HG03135 (cell line): ENCODE data around the gene GET4.
A peak's percentile ranks its signal among the peaks of the same experiment; 100 is the strongest.
"Not testable (repeated sequence)": the region's sequence is repeated elsewhere in the genome, so short reads cannot be mapped to it uniquely, and the experiment has no call there.

ENCODE experiments used
- ATAC-seq: cut with Tn5 transposase; IDR thresholded peaks from one replicate; pipeline ENCODE4 v1.9.1; 2021; ENCODE audit warnings: mild to moderate bottlenecking, moderate library complexity; ENCODE audit not compliant: unreplicated experiment

GET4 gene

GRCh38 chr7:911791-912480 lies 35.6 kb downstream of the GET4 start:
- no peak for ATAC-seq

- ATAC-seq, result no peak
Observed at GRCh38 chr7:913736-914520, 37.6 kb downstream of the GET4 start.

GRCh38 chr7:914521-915194 lies 38.3 kb downstream of the GET4 start:
- ATAC-seq, result no peak

GRCh38 chr7:915291-916218 lies 39.2 kb downstream of the GET4 start:
- ATAC-seq, result no peak

- no peak for ATAC-seq
Observed at GRCh38 chr7:916291-916941, 40.1 kb downstream of the GET4 start.

- ATAC-seq, result no peak
Observed at GRCh38 chr7:917255-918117, 41.1 kb downstream of the GET4 start.

- ATAC-seq, result no peak
Observed at GRCh38 chr7:918118-918425, 41.7 kb downstream of the GET4 start.

- no peak for ATAC-seq
Observed at GRCh38 chr7:918441-919113, 42.2 kb downstream of the GET4 start.

- ATAC-seq, result no peak
Observed at GRCh38 chr7:919114-919442, 42.7 kb downstream of the GET4 start.

- no peak for ATAC-seq
Observed at GRCh38 chr7:919924-920341, 43.6 kb downstream of the GET4 start.

- no peak for ATAC-seq
Observed at GRCh38 chr7:920351-921070, 44.2 kb downstream of the GET4 start.

GRCh38 chr7:921071-921461 lies 44.7 kb downstream of the GET4 start:
- ATAC-seq, result no peak

- ATAC-seq, result no peak
Observed at GRCh38 chr7:921581-922333, 45.4 kb downstream of the GET4 start.

GRCh38 chr7:922334-923107 lies 46.2 kb downstream of the GET4 start:
- ATAC-seq, result no peak

GRCh38 chr7:923108-924041 lies 47.0 kb downstream of the GET4 start:
- peak; percentile 85 for ATAC-seq

- not testable (repeated sequence) for ATAC-seq
Observed at GRCh38 chr7:924042-924441, 47.7 kb downstream of the GET4 start.
